Cerebellar cortex (tissue), 1 donor: Measurements from ENCODE around the gene PHF23.

ENCODE experiments used
- DNase-seq: peaks from one replicate; pipeline ENCODE4 v3.0.0-alpha.2; 2015; ENCODE audit warnings: low spot score

PHF23 gene

DNA sequence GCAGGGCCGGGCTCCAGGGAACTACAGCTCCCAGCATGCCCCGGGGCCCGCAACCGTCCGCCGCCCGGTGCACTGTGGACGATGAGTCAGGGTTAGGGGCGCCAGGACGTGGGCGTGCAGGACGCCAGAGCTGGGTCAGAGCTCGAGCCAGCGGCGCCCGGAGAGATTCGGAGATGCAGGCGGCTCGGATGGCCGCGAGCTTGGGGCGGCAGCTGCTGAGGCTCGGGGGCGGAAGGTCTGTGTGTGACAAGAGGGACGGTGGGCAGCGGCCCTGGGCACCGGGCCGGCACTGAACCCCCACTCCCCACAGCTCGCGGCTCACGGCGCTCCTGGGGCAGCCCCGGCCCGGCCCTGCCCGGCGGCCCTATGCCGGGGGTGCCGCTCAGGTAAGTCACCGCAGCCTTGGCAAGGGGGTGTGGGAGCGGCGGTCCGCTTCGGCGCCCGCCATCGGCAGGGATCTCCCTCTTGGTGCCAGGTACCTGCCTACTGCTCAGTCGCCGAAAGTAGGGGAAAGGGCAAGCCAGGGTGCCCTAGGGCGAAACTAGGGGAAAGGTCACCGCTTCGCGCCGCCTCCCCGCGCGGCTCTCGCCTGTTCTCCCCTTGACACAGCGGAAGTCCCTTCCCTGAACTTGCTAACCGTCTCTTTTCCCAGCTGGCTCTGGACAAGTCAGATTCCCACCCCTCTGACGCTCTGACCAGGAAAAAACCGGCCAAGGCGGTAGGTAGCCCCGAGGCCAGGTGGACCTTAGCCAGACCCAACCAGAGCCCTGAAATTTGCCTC lies 19.3 kb downstream of the PHF23 start, which contains the start of the genes ACADVL and DLG4:
Gene ACADVL, plus strand, starts transcription at position 127 of the 781 bp plus-strand sequence. Its CDS starts 47 bp downstream, at position 174.
Gene DLG4, minus strand, starts transcription at position 25 of the 781 bp plus-strand sequence.
- peak; percentile 88 for DNase-seq

DNA sequence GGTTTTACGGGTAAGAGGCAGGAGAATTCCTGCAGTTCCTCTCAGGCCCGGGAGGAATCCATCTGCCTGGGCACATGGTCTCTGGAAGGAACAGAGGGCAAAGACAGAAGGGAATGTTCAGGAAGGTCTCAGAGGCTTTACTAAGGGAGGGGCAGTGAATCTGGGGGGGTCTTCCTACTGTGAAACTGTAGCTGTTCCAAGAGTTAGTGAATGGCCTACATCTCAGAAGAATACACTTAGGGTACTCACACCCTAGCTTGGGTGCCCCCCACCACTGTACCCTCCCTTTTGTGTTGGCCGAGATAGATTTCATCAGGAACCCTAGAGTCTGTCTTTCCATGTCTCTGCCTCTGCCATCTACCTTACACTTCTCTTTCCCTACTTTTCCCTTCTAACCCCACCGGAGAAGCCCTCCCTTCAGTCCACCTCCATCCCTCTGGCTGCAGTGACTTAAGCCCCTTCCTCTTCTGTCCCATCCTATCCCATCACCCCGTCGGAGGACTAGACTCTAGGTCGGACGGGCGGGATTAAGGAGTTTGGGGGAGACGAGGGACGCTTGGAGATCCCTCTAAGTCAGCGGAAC lies 19.9 kb downstream of the PHF23 start:
- DNase-seq, result no peak

DNA sequence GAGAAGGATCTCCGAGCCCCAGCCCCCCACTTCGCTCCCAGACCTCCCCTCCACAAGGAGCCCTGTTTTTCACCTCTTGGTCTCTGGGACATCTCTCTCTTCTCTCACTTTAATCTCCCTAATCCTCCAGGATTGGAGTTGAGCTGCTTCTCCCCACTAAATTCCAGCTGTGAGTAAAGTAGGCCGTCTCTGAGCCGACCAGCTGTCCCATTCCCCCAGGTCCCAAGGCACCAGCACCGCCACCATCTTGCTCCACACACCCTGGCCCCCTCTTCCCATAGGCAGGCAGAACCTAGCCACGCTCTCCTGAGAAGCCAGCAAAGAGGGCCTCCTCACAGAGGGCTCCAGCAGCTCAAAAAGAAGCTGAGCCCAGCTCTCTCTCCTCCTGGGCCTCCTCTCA lies 20.5 kb downstream of the PHF23 start:
- no peak for DNase-seq

DNA sequence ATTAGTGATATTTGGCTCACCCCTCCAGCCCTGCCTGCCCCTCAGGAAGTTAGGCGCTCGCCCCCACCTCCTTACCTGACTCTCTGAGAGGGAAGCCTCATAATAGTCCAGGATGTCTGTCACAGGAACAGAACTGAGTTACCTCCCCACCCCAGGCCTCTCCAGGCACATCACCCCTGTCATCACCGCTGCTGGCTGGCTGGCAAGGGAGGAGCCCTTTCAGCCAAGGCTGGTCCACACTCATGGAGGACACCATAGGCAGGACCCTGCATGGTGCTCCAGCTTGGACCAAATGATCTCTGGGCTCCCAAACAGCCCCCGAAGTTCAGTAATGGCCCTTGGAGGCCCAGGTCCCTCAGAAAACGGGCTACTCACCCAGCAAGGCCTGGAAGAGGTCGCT lies 21.1 kb downstream of the PHF23 start:
- DNase-seq, result peak; percentile 37

DNA sequence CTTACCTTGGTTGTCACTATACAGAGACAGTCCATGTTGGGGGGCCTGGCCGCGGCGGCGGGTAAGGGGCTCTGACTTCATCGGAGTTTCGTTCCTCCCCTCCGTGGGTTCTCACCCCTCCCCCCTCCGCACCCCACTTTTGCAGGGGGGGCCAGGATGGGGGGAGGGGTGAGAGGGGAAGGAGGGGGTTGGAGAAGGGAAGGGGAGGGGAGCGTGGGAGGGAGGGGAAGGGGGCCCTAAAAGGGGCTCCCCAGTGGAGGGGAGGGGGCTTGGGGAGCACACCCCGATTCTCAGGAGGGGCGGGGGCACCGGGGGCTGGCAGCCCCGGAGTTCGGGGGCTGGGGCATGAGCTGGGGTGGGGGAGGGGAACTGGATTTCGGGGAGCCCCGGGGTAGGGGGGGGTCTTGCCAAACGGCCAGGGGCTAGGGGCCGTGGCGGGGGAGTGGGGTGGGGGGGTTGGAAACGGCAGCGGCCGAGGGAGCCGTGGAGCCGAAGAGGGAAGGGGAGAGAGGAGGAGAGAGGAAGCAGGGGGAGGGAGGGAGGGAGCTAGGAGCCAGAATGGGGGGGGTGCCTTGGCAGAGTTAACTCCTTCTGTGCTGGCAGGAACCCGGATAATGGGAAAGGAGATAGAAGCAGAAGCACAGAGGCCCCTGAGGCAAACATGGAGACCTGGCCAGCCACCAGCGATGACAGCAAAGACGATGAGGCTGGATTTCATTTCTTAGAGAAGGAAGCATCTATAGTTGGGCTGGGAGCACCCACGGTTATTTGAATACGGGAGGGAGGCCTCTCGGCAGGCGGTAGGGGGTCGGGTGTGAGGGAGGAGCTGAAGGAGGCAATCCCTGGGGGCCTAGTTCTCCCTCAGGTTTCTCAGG lies 21.9 kb downstream of the PHF23 start:
- DNase-seq, result peak; percentile 87

DNA sequence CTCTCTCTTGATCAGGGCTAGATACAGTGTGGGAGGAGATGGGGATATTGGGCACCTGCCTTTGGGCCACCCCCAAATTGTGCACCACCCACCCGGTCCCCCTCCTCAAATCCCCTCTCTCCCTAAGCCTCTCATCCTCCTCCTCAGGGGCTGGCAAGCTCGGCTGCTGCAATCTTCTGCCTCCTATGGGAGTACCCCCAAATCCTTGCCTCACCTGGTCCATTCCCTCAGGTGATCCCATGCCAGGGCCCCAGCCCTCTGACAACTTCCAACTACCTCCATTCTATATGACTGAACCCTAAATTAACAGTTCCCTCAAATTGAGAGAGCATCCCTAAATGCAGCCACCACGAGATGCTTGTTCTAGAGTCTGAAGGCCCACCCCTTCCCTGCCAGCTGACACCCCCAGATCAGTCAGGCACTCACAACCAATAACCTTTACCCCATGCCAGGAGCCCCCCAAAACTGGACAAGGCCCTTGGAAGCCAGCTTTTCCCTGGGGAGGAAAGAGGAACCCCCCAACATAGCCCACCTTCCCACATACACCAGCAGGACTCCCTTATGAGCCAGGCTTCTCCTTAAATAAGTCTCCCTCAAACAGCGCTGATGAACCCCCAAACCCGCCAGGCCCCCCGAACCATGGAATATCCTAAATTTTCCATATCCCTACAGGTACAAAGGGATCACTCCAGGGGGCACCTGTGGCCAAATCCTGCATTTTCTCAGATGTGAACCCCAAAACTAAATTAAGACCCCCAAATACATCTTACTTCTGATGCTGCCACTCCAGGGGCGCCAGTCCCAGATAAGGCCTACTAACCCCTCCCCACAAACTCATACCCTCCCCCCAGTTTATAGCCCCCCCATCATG lies 22.8 kb downstream of the PHF23 start:
- DNase-seq, result no peak

DNA sequence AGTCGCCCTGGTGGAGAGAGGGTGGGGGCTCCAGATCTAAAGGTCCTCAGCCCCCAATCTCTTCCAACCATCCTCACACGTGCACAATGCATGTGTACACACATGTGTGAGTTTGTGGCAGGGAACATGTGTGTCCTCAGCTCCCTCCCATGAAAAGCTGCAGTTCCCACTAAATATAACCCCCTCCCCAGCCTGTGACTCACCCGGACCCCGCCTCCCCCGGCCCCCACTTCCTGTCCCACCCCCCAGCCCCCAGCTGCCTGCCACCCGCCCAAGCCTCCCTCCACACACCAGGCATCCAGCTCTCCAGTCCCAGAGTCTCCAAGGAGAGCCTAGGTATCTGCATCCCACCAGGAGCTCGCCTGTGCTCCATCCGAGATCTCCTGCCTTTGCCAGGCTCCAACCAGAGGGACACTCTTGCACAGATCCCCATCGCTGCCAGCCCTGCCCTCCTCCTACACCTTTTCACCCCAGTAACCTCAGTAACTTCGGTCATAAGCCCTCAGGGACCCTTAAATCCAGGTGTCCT lies 23.5 kb downstream of the PHF23 start:
- DNase-seq, result no peak

DNA sequence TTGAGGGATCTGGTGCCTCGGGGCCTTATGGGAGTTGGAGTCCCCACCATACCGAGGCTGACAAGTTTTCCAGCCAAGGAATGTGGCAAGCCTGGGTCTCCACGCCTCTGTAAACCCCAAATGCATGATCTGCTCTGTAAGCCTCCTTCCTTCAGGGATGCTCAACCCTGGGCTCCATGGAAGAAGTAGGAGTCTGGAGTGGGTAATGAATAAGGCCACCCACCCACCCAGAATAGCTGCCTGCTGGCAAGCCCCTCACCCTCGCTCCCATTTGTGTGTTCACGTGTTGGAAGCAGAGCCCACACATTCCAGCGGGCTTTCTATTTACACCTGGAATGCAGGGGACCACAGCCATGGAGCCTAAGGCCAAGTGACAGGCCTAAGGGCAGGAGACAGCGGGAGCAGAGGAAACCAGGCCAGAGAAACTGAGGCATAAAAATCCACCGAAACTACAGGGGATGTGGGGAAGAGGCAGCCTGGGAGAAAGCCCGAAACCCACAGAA lies 24.1 kb downstream of the PHF23 start:
- DNase-seq, result no peak

DNA sequence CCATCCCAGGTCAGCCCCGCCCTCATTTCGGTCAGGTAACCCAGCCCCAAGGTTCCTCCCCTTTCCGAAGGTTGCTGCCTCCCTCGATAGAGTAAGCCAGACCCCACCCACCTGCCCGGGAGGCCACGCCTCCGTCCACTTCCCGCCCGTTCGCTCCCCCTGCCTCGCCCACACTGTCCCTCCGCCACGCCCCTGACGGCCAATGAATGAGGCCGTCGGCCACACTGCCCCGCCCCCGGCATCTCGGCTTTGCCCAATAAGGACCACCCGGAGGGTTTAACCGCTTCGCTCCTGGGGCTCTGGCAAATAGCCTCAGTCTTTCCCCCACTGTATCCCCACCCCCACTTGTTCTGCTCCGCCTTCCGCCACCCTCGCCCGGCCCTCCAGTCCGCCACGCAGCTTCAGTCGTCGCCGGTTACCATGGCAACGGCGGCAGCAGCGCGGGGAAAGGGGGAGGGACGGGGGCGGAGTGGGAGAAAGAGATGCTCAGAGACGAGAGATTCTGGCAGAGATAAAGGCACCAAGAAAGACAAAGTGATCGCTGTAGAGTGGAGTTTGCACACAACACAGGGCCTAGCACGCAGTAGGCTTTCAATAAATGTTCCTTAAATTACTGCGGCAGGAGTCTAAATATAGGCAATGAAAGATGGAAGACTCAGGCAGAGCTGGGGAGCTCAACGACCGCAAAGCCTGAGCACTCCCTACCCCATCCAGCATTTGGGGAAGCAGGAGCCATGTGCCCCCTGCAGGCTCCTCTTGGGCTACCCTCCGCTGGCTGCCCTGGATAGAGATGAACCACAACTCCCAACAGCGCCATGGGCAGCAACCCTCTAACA lies 24.7 kb downstream of the PHF23 start:
- peak; percentile 99 for DNase-seq

DNA sequence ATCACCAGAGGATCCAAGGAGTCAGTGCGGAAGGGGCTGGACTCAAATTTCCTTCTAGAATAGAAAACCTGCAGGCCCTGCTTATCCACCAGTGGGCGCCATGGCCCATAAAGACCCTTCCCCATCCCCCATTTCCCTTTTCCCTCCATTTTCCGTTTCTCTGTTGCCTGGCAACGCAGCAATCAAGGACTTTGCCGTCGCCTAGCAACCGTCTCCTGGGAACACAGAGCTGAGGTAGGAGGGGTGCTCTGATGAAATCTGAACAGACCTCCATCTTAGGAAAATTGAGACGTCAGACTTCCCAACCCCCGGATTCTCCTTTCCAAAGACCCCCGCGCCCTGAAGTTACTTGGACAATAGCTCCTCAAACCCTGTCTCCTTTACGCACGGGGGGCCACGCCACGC lies 25.4 kb downstream of the PHF23 start:
- DNase-seq, result peak; percentile 88

DNA sequence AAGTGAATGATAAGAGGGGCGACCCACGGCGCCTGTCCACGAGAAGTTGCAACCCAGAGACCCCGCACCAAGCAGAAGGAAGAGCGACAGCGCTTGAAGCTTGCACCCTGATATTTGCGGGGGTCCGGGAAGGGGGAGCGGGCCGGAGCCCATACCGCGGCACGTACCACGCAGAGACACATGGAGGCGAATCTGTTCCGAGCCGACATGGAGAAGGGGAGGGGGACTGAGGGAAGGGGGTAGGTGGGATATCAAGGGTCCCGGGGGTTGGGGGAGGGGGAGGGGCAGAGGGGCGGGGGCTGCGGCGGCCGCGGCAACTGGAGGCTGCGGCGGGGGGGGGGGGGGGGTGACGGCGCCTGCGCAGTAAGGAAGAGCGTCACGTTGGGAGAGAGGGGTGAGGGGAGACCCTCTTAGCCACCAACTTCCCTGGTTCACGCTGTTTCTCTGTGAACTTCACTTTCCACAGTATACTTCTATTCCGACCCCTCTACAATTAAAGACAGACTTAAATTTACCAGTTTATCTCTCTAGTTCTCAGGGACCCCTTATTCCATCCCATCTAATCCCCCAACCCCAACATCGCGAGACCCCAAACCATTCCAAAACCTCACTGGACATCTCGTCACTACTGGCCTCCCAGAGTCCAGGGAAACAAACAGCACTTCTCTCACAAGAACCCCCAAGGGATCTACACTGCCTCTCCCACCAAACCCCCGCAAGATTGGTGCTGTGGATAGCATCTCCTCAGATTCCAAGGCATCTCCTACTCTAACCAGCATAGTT lies 27.6 kb downstream of the PHF23 start:
- DNase-seq, result no peak

DNA sequence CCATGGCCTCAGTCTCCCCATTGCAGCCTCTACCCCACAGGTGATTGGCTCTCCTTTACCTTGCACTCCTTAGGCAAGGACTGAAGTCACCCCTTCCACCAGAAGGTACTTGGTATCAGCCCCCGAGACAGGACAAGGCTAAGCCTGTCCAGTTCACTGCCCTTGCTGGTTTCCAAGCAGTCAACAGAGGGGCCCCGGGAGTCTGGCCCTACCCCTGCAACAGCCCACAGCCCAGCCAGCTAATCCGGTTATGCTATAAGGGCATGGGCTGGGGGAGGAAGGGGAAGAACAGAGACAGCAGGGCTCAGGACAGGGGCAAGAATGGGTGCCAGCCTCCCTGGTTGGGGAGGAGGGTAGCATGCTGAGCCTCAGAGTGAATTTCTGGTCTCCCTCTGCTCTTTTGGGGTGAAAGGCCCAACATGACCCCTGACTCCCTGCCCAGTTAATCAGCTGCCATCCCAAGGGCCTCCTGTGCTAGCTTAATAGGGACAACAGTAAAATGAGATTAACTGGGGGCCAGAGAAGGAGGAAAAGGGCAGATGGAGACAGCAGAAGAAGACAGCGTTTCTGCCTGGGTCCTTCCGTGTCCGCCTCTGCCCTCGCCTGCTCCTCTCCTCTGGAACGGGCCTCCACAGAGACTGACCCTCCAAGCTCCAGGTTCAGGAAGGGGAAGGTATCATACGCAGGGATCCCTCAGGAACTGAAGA lies 30.4 kb downstream of the PHF23 start:
- DNase-seq, result no peak

DNA sequence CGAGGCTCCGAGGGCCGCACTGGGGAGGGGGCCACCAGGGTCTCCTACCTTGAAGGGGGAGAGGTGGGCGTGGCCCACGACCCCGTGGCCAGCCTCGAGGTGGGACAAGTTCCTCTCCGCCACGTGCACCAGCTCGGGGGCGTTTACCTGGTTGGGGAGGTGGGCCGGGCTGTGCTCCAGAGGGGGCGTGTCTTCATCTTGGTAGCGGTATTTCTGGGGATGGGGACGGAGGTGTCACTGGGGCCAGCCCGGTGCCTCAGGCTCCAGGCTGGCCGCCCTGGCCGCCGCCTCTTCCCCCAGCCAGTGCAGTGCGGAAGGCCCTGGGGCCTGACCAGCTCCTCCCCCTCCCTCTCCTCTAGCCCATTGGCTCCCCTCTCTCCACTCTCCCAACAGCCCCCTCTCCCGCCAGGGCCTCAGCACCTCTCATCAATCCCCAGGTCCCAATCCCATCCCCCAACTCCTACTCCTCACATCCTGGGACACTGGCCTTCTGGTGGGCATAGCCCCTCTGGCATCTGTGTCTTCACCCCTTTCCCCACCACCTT lies 31.2 kb downstream of the PHF23 start:
- no peak for DNase-seq

DNA sequence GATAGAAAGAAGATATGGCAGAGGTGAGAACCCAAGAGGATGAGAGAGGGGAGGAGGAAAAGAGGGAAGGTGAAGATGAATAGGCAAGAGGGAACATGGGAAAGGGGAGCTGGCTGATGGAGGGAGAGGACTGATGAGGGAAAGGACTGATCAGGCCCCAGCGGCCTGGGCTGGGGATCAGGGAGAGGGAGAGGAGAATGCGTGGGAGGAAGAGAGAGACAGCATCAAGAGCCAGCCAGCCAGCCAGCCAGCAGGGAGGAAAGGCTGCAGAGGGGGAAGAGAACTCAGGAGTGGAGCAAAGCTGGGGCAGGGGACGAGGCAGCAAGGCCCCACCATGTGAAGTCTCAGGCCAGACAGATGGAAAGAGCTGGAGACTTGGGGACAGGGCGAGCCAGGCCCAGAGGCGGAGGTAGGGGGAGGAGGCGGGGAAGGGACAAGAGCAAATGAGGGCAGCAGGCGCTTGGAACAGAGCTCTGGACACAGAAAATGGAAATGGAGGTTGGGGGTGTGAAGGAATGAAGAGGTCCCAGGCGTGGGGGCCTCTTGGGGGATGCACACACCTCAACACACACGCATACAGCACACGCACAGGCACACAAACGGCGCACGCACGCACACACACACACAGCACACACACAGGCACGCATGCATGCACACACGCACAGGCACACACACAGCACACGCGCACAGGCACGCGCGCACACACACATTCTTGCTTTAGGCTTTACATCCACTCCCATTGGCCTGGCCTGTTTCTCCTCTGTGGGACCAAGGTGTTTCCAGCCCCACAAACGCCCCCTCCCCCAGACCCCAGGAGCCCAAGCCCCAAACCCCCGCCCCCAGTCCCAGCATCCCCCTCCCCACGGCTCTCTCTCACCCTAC lies 31.9 kb downstream of the PHF23 start:
- DNase-seq, result peak; percentile 55

DNA sequence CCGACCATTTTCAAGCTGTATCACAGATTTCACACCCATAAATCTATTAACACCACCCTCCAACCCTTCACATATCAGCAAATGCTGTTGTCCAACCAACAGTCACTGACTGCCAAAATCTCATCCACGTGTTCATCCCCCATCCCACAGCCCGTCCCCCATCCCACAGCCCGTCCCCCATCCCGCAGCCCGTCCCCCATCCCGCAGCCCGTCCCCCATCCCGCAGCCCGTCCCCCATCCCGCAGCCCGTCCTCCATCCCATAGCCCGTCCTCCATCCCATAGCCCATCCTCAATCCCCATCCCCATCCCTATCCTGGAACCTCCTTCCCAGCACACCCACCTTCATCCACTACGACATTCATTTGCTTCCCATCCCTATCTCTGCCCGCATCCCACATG lies 33.7 kb downstream of the PHF23 start:
- no peak for DNase-seq

DNA sequence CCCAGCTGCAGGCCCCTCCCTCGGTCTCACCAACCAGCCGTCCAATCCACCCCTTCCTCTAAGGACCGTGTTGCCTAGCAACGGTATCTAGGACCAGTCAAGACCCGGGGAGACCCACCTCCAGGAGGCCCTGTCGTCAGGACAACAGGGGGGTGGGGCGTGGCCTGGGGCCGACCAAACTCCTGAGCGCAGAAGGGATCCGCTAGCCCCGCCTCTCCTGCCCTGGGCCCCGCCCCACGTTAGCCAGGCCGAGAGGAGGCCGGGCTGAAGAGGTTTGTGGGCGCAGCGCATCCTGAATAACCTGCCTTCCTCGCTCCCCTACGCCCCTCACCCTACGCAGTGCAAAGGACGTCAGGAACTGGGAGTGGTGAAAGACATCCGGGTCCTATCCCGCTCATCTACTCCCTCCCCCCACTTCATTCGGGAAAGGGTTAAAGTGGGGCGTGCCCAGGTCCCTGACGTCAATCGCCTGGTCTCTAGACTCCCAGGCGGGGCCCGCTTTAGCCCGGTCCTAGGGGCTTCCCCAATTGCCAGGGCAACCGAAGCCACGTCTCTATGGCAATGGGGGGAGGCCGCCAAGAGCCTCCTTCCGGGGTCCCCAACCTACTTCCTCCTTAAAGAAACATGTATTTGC lies 34.3 kb downstream of the PHF23 start:
- peak; percentile 88 for DNase-seq

DNA sequence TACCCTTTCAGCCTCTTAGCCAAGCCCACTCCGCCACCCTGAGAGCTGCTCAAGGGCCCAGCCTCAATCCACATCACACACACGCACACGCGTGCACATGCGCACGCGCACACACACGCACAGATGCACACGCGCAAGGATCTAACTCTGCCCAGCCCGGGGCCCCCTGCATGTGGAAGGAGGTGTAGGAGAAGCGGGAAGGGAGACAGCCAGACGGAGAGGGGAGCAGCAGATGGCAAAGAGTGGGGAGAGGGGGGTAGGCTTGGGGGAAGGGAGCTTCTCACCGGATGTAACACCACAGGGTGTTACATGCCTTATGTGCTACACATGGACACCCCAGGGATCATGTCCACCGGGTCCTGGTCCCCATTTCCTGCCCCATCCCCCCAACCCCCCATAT lies 34.9 kb downstream of the PHF23 start:
- DNase-seq, result peak; percentile 63
